Calu3 (cell line): ENCODE results near the gene FGB. TPM values are rescaled to one million over a fixed set of nuclear protein-coding genes. Genes with fewer than 3 reads are reported as not detected.
A peak's percentile ranks its signal among the peaks of the same experiment; 100 is the strongest.
"Not testable (repeated sequence)": the region's sequence is repeated elsewhere in the genome, so short reads cannot be mapped to it uniquely, and the experiment has no call there.

ENCODE experiments used
- BruUV-seq: library from RNA; stranded (reverse); fragments of 400-500 nt; replicated peaks from 2 replicates; lab custom pipeline; 2021; lab: Mats Ljungman, UMichigan
- CTCF ChIA-PET: fragments of 300-600 bp; sonication (Branson Sonifier 250); formaldehyde crosslinking; loops from one replicate; lab custom pipeline; 2022; ENCODE audit warnings: antibody characterized with exemption; lab: Charles Lee
- DNase-seq: peaks from one replicate; pipeline ENCODE4 v3.0.0; 2022
- H3K27ac Mint-ChIP-seq: one replicate; pipeline ENCODE4 v1.8.0; 2022; ENCODE audit warnings: mixed read lengths; ENCODE audit not compliant: unreplicated experiment
- H3K27me3 Mint-ChIP-seq: one replicate; pipeline ENCODE4 v1.8.0; 2022; ENCODE audit warnings: mixed read lengths; ENCODE audit not compliant: unreplicated experiment
- H3K36me3 Mint-ChIP-seq: one replicate; pipeline ENCODE4 v1.8.0; 2022; ENCODE audit warnings: mild to moderate bottlenecking, moderate library complexity, mixed read lengths; ENCODE audit not compliant: insufficient read depth, unreplicated experiment
- H3K4me1 Mint-ChIP-seq: one replicate; pipeline ENCODE4 v1.8.0; 2022; ENCODE audit warnings: mild to moderate bottlenecking, low read depth, mixed read lengths; ENCODE audit not compliant: unreplicated experiment
- H3K4me3 Mint-ChIP-seq: one replicate; pipeline ENCODE4 v1.8.0; 2022; ENCODE audit warnings: mild to moderate bottlenecking, low read depth, moderate library complexity, mixed read lengths; ENCODE audit not compliant: unreplicated experiment
- H3K9me3 Mint-ChIP-seq: one replicate; pipeline ENCODE4 v1.8.0; 2022; ENCODE audit warnings: low read depth, mixed read lengths; ENCODE audit not compliant: unreplicated experiment
- CTCF ChIP-seq: fragments of 200-600 bp; IDR thresholded peaks from one replicate; pipeline ENCODE4 v1.8.0; 2022; ENCODE audit warnings: antibody characterized with exemption; ENCODE audit not compliant: unreplicated experiment
- intact Hi-C: fragments of 100-400 bp; cut with micrococcal nuclease; formaldehyde crosslinking; loops from one replicate; pipeline ENCODE4 v1.10.0; 2022; ENCODE audit not compliant: unreplicated experiment
- total RNA-seq: library from RNA; stranded (reverse); gene quantifications from 2 replicates; pipeline ENCODE4 v1.2.3, GENCODE V29; 2022

Gene FGB
- total RNA-seq, 1 experiment from 2014 or later: 0.38 TPM

GRCh38 chr4:154589296-154590197 lies 26.7 kb downstream of the FGB start:
- CTCF ChIA-PET: no interaction called here
- no TSS peak for BruUV-seq
- no peak overlapping the region for H3K27ac Mint-ChIP-seq
- no peak for TF ChIP-seq CTCF
- no peaks in the 10 kb centered on the region for H3K27me3 Mint-ChIP-seq
- peaks cover 26% of the 10 kb centered on the region for H3K4me1 Mint-ChIP-seq
- no peaks in the 10 kb centered on the region for H3K36me3 Mint-ChIP-seq
- intact Hi-C loops: no loop called here
- H3K9me3 Mint-ChIP-seq: no peaks in the 10 kb centered on the region
- DNase-seq: no peak
- no peak overlapping the region for H3K4me3 Mint-ChIP-seq

GRCh38 chr4:154590329-154591006 lies 27.7 kb downstream of the FGB start, which contains the start of gene FGA:
FGA (minus strand) TSS chr4:154590742; CDS start chr4:154590687, 55 bp downstream.
- CTCF ChIA-PET: interaction anchor here (0.8 kb wide), 1 partner anchor 35 kb away, joined by 3 read pairs; no protein-coding TSS in a partner anchor
- peak; percentile 2 for DNase-seq
- Mint-ChIP-seq H3K4me1 (peaks cover 26% of the 10 kb centered on the region), H3K36me3 (no peaks in the 10 kb centered on the region), H3K9me3 (no peaks in the 10 kb centered on the region), H3K27me3 (no peaks in the 10 kb centered on the region), H3K27ac (no peak within 1 kb of the TSS), H3K4me3 (no peak within 1 kb of the TSS)
- no TSS peak for BruUV-seq
- intact Hi-C loops: no loop called here
- TF ChIP-seq CTCF: no peak

- Mint-ChIP-seq H3K27me3 (no peaks in the 10 kb centered on the region), H3K36me3 (no peaks in the 10 kb centered on the region), H3K4me1 (peaks cover 26% of the 10 kb centered on the region), H3K9me3 (no peaks in the 10 kb centered on the region), H3K4me3 (no peak overlapping the region), H3K27ac (no peak overlapping the region)
- no TSS peak for BruUV-seq
- intact Hi-C loops: no loop called here
- no peak for TF ChIP-seq CTCF
- no peak for DNase-seq
- CTCF ChIA-PET: no interaction called here
Measured at GRCh38 chr4:154591890-154592289, 29.1 kb downstream of the FGB start.

GRCh38 chr4:154593868-154594267 lies 31.1 kb downstream of the FGB start:
- Mint-ChIP-seq H3K4me3 (no peak overlapping the region), H3K36me3 (no peaks in the 10 kb centered on the region), H3K9me3 (no peaks in the 10 kb centered on the region), H3K27me3 (no peaks in the 10 kb centered on the region), H3K4me1 (peaks cover 26% of the 10 kb centered on the region), H3K27ac (no peak overlapping the region)
- CTCF ChIA-PET: interaction anchor here (1.2 to 1.3 kb wide), 2 partner anchors 10 to 34 kb away, joined by 3 read pairs; no protein-coding TSS in a partner anchor
- DNase-seq: no peak
- no peak for TF ChIP-seq CTCF
- BruUV-seq: no TSS peak
- intact Hi-C loops: no loop called here

GRCh38 chr4:154594343-154594742 lies 31.5 kb downstream of the FGB start:
- H3K27ac Mint-ChIP-seq, intact Hi-C loops, H3K4me3 Mint-ChIP-seq, DNase-seq, H3K9me3 Mint-ChIP-seq, BruUV-seq, H3K27me3 Mint-ChIP-seq, H3K36me3 Mint-ChIP-seq: not testable (repeated sequence)
- CTCF ChIA-PET: interaction anchor here (1.2 to 1.6 kb wide), 3 partner anchors 11 to 35 kb away, joined by 3 to 8 read pairs (median 3); no protein-coding TSS in a partner anchor
- peaks cover 22% of the 10 kb centered on the region for H3K4me1 Mint-ChIP-seq
